Activated CD4-positive, alpha-beta T cell treated with anti-CD3 and anti-CD28 coated beads, Interleukin-2, Interleukin-4, amounts not matched to agents 100 ng/mL and 50 ng/mL, durations not matched to agents 16 hours and 8 hours (primary cell): Measurements from ENCODE around the gene AKAP9.
A peak's percentile ranks its signal among the peaks of the same experiment; 100 is the strongest.
"Not testable (repeated sequence)": the region's sequence is repeated elsewhere in the genome, so short reads cannot be mapped to it uniquely, and the experiment has no call there.

Experiments
- DNase-seq: peaks from one replicate; pipeline ENCODE4 v3.0.0-alpha.2; 2020; ENCODE audit warnings: low spot score

Gene AKAP9

DNA sequence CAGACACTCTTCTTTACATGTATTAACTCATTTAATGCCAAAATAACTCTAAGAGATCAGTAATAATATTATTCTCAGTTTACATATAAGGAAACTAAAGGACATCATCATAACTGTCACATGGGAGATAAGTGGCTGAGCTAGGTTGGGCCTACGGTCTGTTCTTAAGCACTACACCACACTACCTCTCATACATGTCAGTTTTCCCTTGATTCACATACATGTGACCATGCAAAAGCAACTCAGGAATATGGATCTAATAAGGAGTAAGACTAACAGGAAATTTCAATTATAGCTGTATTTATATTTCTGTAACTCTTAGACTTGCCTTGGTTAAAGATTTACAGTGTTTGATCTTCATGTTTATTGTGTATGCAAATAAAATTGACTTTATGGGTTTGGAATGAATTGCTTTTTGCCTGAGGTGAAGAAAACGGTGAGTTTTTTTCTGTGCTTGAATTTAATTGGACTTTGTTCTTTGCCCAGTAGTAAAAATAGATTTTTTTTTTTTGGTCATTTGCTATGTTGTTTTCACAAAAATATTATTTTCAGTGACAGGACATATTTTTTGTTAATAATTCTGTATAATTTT lies 123.9 kb downstream of the AKAP9 start:
- no peak for DNase-seq

DNA sequence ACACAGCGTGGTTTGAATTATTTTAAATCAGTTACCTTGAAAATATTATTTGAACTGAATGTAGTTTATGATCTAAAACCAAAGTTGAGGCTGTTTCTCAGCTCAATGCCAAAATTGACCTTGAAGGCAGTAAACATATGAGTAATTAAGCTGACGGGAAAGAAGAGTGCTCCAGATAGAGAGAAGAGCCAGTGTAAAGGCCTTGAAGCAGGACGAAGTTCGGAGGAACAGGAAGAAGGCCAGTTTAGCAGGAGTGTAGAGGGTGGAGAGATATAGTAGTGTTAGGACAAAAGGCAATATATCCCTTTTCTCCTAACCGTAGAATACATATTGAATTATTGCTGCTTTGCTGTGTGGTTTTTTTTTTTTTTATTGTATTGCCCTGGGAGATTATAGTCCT lies 130.4 kb downstream of the AKAP9 start:
- no peak for DNase-seq

DNA sequence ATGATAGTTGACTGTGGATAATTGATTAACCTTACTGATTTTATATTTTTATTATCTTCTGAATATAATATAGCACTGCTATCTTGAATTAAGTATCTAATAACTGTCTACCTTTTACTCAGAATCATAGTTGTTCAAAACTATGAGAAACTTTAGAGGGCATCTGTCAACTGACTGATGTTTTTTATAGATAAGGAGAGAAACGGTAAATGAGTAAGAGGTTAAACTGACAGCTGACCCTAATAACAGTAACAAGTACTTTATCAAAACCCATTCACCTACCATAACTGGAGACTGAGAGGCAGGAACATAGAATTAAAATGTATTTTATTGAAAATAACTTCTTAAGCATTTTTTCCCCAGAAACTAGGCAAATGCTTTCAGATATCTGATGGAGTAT lies 131.5 kb downstream of the AKAP9 start:
- DNase-seq, result no peak

DNA sequence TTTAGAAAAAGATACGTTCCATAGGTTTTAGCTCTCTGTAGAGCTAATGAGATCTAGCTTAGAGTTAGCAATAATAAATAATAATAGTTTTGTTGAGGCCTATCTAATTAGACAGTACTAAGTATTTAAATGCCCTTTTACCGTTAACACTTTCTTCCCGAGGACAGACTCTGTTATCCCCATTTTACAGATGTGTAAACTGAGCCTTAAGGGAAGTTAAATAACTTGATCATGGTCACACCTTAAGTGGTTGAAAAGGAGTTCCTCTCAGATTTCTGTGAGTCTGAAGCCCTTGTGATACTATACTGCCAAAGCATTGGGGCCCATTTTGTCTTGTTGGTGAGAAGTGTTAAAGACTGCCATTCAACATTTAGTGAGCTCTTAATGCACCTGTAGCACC lies 132.0 kb downstream of the AKAP9 start:
- no peak for DNase-seq

DNA sequence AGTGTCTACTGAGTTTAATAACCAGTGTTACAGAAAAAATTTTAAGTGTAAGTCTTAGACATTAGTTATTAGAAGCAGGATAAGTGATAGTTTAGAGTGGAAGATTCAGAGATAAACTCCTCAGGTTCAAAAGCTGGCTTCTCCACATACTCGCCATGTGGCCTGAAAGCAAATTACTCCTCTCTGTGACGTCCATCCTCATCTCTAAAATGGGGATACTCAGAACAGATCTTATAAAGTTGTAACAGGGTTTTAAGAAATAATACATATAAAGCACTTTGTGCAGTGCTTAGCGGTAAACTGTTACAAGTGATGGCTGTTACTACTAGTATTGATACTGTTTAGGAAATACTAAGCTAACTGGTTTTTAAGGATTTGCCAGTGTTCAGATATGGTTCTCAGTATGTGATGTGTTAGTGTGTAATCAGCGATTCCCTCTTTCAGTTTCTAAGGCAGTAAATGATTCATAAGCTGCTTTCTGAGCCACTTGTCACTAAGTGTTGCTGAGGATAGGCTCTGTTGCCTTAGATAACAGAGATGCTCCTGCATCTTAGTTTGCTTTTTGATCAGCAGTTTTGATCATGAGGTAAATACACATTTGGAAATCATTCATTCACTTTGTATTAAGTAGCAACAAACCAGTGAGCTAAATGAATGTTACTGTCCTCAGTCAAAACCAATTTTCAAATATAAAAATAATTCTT lies 134.9 kb downstream of the AKAP9 start:
- peak; percentile 57 for DNase-seq

DNA sequence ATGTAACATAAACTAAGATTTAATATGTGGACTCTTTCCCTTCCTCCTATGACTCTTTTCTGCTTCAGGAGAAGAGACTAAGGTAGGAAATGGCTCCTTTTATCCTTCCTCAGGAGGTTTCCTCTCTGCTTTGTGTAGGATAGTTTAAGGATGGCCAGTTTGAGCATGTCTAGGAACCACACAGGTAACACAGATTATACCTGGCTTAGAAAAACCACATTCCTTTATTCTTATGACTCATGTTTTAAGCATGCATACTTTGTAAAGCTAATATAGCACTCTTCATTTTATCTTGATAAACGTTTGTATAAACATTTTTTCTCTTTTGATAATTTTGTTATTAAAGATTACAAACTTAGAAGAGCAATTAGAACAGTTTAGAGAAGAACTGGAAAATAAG lies 135.8 kb downstream of the AKAP9 start:
- DNase-seq, result no peak

DNA sequence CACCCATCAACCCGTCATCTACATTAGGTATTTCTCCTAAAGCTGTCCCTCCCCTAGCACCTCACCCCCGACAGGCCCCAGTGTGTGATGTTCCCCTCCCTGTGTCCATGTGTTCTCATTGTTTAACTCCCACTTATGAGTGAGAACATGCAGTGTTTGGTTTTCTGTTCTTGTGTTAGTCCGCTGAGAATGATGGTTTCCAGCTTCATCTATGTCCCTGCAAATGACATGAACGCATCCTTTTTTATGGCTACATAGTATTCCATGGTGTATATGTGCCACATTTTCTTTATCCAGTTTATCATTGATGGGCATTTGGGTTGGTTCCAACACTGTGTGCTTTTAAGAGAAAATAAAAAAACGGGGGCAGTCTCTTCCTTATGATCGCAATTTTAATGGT lies 143.3 kb downstream of the AKAP9 start:
- DNase-seq, result not testable (repeated sequence)

DNA sequence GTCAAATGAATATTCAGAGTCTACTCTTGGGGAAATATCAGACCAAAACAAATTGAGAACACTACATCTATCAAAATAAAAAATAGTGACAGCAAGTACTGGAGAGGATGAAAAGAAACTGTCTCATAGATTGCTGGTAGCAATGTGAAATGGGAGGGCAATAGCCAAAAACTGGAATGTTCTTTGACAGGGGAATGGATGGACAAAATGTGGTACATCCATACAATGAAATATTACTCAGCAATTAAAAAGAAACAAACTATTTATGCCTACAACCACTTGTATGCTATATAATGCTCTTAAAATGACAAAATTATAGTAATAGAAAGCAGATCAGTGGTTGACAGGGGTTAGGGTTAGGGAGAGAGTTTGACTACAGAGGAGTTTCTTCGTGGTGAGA lies 147.6 kb downstream of the AKAP9 start:
- DNase-seq, result no peak

DNA sequence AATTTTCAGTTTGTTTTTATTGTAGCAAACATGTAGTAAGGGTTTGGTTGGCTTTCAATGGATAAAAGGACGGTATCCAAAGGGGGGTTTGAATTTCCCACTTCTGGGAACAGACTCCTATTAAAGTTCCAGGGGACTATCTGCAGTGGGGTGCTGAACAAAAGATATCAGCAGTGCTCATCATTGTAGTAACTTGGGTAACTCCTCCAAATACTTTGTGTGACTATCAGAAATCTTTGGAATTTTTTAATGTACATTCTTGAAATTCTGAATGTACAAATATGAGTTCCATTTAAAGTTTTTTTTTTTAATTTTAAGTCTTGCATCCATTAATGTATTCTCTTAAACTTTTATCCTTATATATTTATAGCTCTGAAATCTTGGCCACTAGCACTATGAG lies 151.5 kb downstream of the AKAP9 start:
- DNase-seq, result no peak

DNA sequence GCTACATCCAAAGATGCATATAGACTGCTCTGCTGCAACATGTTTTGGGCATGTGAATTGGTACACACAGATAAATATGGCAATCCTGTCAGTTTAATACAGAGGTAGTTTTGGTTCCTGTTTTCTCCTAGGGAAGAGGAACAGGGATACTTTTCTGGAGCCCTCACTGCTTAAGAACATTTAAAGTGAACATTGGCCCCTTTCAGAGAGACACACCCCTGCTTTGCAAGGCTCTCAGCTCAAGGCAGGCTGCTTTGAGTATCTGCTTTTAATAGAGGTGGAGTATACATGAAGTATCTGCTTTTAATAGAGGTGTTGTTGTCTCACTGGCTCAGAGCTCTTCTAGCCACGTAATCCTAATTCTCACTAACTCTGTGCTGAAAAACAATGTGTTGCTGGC lies 154.7 kb downstream of the AKAP9 start:
- DNase-seq, result no peak

DNA sequence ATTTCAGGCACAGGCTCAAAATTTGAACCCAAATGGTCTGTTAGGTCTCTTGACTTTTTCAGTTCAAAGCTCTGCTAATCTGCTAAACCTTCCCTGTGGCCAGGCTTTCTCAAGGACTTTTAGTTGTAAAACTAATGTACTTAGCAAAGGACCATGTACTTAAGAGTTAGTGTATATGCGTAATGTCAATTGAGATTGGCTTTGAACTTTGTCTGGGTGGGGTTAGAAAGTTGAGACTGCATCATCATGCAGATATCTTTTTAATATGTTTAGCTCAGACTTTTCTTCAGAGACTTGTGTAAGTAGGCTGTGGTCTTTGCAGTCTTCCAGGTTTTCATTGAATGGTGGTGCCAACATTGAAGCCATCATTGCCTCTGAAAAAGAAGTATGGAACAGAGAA lies 159.9 kb downstream of the AKAP9 start:
- DNase-seq, result no peak

DNA sequence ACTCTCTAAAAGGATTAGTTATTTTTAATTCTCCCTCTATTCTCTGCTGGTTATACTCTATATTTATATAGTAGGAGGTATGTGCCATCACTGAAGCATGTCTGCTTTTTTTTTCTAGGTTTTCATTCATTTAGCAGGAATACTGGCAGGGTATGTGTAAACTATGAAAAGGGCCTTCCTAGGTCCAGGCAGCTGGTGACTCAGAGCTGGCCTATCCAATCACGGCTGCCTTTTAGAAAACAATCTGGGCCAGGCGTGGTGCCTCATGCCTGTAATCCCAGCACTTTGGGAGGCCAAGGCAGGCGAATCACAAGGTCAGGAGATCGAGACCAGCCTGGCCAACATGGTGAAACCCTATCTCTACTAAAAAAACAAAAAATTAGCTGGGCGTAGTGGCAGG lies 162.2 kb downstream of the AKAP9 start:
- not testable (repeated sequence) for DNase-seq

DNA sequence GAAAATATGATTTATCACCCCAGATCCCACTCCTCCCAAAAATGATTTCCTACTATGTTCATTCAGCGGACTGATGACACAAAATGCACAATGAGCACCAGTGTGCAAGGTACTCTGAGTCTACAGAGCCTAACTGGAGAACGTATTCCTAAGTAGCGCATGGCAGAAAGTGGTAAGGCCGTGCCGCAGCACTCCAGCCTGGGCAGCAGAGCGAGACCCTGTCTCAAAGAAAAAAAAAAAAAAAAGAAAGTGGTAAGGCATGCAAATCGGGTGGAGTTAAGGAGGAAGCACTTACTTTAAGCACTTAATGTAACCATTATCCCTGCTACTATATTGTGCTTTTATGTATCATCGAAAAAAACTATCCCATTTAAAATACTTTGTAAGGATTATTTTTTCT lies 168.2 kb downstream of the AKAP9 start:
- no peak for DNase-seq

DNA sequence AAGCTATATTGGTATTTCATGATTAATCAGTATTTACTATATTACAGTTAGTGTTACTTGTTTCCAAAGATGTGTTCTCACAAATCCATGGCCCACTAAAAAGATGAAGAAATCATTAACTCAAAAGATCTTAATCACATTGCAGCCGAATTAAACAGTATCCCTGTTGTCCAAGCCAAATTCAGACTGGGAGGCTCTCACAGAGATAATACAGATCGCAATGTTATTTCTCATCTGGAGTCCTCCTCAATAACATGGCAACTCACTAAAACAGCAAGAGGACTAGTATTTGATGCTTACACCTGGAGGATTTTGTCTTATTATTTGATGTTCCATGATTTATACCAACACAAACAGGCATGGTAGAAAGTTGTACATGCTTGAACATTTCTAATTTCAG lies 170.2 kb downstream of the AKAP9 start:
- DNase-seq, result no peak

DNA sequence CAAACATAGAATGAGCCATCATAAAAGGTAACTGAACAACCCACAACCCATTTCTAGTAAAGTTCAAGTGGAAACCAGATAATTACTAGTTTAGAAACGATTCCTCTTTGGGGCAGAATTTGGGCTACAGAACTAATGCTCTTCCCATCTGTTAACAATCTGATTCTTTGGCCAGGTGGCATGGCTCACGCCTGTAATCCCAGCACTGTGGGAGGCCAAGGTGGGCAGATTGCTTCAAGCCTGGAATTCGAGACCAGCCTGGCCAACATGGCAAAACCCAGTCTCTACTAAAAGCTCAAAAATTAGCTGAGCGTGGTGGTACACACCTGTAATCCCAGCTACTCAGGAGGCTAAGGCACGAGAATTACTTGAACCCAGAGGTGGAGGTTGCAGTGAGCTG lies 175.2 kb downstream of the AKAP9 start:
- DNase-seq, result no peak

DNA sequence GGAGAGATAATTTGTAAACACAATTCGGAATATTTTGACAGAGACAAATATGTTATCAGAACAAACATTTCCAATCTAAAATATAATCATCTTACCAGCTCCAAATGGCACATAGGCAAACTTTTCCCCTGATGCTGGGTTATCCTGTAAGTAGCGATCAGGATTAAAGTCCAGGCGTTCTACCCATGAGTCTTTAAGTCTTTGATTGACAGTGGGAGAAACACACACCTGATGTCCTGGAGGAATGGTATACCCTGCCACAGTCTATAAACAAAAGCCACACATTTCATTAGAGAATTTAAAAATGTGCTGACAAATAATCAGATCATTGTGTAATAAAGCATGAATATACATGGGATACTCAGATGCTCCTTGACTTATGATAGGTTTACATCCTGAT lies 176.3 kb downstream of the AKAP9 start:
- DNase-seq, result no peak

DNA sequence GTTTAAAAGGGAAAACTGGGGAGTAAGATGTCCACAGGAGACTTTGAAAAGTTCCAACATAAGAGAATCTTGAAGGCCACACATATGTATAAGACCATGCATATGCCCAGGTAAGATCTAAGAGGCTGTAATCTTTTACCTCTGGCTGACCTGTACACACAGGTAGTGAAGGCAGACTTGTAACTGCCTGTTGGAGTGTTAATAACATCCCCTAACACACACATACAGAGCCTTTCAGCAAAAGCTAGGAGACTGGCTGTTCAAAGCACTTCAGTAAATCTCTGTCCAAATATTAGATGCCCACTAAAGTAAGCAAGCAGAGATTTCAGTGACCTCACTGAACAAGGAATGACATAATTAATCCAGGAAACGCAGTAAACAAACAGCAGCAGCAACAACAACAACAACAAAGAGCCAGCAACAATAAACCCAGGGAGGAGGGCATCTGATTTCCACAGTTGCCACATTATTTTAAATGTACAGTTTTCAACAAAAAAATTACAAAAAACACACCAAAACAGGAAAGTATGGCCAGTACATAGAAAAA lies 178.6 kb downstream of the AKAP9 start:
- no peak for DNase-seq

DNA sequence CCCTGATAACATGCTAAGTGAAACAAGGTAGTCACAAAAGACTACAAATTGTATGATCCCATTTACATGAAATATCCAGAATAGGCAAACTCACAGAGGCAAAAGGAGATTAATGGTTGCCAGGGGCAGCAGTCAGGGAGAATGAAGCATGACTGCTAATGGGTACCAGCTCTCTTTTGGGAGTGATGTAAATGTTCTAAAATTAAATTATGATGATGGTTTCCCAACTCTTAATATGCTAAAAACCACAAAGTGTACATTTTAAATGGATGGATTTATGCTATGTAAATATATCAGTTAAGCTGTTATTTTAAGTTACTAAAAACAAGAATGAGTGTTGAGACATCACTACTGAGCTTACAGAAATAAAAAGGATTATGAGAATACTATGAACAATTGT lies 181.0 kb downstream of the AKAP9 start:
- no peak for DNase-seq

DNA sequence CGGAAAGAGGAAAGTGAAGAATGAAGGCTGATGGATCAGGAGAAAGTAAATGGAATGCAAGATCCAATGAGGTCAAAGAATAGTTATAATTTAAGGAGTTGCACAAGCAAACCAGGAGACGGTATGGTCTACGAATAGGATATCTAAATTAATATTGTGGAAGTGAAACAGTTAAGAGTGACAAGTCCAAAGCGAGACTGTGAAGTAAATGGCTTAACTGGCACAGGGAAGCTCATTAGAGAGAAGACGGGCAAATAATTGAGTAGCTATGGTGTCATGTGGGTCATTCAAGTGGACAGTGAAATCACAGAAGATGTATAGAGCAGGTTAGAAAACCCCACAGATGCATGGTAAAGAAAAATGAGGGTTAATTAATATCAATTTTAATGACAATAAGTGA lies 190.4 kb downstream of the AKAP9 start:
- no peak for DNase-seq

DNA sequence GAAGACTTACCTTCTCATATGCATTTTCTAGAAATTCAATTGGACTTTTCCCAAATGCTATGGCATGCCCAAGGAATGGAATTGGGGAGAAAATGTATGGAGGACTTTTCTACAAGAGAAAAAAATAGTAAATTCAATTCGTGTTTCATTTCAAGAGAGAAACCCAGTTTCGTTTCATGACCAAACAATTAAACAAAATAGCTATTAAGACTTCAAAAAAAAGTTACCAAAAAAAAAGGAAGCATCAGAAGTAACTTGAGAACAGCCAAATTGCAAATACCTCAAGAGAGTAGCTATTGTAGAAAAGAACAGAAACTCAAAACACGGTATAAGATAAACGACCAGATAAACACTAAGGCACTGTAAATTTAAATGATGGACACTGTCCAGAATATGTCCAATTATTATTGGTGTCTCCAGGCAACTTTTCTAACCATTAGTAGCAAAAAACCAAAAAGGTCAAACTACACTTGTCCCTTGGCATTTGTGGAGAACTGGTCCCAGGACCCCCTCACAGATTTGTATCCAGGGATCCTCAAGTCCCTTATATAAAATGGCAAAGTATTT lies 191.2 kb downstream of the AKAP9 start:
- no peak for DNase-seq

DNA sequence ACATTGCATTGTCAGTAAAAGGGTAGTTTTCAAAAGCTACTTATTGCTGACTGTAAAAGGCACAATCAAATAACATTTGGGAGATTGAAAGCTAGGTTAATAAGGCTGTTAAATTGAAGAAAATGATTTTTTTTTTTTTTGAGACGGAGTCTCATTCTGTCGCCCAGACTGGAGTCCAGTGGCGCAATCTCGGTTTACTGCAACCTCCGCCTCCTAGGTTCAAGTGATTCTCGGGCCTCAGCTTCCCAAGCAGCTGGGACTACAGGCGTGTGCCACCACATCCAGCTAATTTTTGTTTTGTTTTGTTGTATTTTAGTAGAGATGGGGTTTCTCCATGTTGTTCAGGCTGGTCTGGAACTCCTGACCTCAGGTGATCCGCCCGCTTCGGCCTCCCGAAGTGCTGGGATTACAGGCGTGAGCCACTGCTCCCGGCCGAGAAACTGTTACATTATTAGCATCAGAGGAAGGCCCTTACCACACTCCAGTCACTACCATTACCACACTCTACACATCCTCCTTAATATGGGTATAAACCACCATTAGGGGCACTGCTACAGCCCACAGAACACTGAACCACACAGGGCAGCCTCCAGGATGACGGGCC lies 192.6 kb downstream of the AKAP9 start:
- no peak for DNase-seq

DNA sequence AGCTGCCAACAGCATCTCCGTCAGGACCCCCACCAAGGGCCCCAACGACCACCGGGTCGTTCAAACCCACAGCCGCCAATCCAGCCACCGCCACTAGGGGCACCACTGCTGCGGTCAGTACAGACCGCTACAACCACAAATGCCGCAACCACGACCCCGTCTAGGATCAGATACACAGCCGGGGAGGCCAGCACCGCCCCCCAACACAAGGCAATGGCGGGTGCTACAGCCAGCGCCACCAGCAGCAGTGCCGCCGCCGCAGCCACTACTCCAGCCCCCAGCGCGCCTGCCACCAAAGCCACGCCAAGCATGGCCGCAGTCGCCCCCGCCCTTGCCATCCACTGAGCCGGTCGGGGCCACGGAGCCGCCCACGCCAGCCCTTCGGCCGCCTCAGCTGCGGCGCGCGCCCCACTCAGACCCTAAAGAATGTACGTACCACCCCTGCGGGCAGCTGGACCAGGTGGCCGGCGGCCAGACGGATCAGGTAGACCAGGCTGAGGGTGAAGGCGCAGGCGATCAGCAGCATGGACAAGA lies 193.1 kb downstream of the AKAP9 start:
- DNase-seq, result peak; percentile 55
